Right ventricle myocardium inferior (tissue), 1 donor: ENCODE results near the gene OR2F1. TPM values are rescaled to one million over a fixed set of nuclear protein-coding genes. Genes with fewer than 3 reads are reported as not detected.

ENCODE experiments used
- ATAC-seq: fragments of 200-7000 bp; cut with Tn5 transposase; one replicate; pipeline ENCODE4 v1.9.1; 2020; ENCODE audit warnings: mild to moderate bottlenecking, moderate library complexity
- DNase-seq: peaks from one replicate; pipeline ENCODE4 v3.0.0; 2021; ENCODE audit errors: missing footprints
- intact Hi-C: fragments of 100-400 bp; cut with DNase I; formaldehyde crosslinking; loops from one replicate; pipeline ENCODE4 v1.11.0; 2022
- long read RNA-seq: library from polyadenylated mRNA; unstranded; transcript quantifications from one replicate; pipeline ENCODE4 v2.0.0, GENCODE V29; 2021
- total RNA-seq: library from RNA; stranded (reverse); fragmentation: NEBNext Ultra II Directional; extraction: Animal tissue kit (Norgen Biotek cat#: 25700); gene quantifications from one replicate; pipeline ENCODE4 v1.2.1, GENCODE V29; 2021
- donor health status: DM: no; HTN: yes; CAD: no; lungs with severe emphysema.

The OR2F1 gene, protein sequence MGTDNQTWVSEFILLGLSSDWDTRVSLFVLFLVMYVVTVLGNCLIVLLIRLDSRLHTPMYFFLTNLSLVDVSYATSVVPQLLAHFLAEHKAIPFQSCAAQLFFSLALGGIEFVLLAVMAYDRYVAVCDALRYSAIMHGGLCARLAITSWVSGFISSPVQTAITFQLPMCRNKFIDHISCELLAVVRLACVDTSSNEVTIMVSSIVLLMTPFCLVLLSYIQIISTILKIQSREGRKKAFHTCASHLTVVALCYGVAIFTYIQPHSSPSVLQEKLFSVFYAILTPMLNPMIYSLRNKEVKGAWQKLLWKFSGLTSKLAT
- total RNA-seq = not detected
- long read RNA-seq = 0 reads

GRCh38 chr7:143954544-143954943 lies at the start of gene OR2F1:
TSS of gene OR2F1 (plus strand) at chr7:143954844. CDS start at chr7:143959971, 5,127 bp downstream.
- intact Hi-C loops = no loop called here
- ATAC-seq (no peak), DNase-seq (no peak)

- ATAC-seq (no peak), DNase-seq (no peak)
- intact Hi-C loops = loop anchor here (10.0 kb wide), 1 partner anchor 511 kb away; no protein-coding TSS in a partner anchor
Observed at GRCh38 chr7:143905509-143905908, 49.1 kb upstream of the OR2F1 start.

DNA sequence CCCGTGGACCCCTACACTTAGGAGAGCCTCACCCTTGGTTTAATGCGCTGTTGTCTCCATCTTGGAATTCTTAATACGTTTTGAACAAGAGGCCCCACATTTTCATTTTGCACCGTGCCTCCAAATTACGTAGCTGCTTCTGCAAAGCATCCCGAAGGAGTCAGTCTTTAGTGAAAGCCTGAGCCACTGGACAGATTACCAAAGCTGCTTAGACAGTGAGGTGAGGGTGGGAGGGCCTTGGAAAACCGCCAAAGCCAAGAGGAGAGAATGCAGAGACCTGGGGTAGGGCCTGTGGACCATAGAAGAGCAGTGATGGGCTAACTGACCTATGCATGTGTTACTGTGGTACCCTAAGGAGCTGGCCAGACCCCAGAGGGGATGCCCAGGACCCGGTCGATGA lies 48.5 kb upstream of the OR2F1 start:
- intact Hi-C loops = loop anchor here (10.0 kb wide), 1 partner anchor 511 kb away; no protein-coding TSS in a partner anchor
- ATAC-seq (no peak), DNase-seq (no peak)

- ATAC-seq (no peak), DNase-seq (no peak)
- intact Hi-C loops = loop anchor here (10.0 kb wide), 1 partner anchor 512 kb away; no protein-coding TSS in a partner anchor
Observed at GRCh38 chr7:143906895-143907294, 47.7 kb upstream of the OR2F1 start.

DNA sequence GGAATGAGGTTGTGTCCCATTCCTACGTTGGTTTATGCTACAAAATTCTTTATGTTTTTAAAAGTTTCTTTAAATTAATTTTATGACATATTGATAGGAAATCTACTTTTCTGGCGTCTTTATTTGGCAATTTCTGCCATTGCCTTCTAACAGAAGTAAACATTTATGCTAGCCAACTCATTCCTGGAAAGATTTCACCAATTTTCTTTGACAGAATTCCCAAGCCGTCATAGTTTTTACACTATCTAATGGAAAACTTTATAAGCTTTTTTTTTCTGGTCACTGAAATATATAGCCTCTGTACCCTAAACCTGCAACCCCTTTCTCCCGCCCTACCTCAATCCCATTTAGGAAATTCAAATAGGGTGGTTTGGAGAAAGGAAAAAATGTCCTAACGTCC lies 46.5 kb upstream of the OR2F1 start:
- DNase-seq (no peak), ATAC-seq (no peak)
- intact Hi-C loops = loop anchor here (10.0 kb wide), 1 partner anchor 513 kb away; no protein-coding TSS in a partner anchor

DNA sequence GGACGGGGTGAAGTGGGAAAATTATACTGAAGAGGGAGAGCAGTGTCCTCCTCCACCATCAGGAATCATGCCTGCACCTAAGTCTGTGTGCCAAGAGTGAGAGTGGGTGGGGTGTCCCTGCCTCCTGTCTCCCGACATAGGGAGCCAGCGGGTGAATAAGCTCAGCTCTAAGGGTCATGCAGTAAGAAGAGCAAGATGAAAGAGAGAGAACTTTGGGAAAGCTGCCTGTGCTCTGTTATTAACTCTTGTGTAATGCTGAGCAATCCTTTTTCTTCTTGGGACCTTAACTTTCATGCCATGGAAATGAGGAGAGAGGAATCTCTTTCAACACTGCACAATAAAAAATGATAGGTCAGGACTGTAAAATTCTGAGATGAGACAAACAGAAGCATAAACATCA lies 44.8 kb upstream of the OR2F1 start:
- ATAC-seq (no peak), DNase-seq (no peak)
- intact Hi-C loops = loop anchor here (10.0 kb wide), 1 partner anchor 515 kb away; no protein-coding TSS in a partner anchor

GRCh38 chr7:143910473-143911248 lies 44.0 kb upstream of the OR2F1 start:
- intact Hi-C loops = no loop called here
- ATAC-seq = no peak

GRCh38 chr7:143913945-143914615 lies 40.6 kb upstream of the OR2F1 start:
- no peak for ATAC-seq
- intact Hi-C loops = no loop called here
- DNase-seq = no peak

More at GRCh38 chr7:143910473-143911248, 44.0 kb upstream of the OR2F1 start:
- DNase-seq = no peak

DNA sequence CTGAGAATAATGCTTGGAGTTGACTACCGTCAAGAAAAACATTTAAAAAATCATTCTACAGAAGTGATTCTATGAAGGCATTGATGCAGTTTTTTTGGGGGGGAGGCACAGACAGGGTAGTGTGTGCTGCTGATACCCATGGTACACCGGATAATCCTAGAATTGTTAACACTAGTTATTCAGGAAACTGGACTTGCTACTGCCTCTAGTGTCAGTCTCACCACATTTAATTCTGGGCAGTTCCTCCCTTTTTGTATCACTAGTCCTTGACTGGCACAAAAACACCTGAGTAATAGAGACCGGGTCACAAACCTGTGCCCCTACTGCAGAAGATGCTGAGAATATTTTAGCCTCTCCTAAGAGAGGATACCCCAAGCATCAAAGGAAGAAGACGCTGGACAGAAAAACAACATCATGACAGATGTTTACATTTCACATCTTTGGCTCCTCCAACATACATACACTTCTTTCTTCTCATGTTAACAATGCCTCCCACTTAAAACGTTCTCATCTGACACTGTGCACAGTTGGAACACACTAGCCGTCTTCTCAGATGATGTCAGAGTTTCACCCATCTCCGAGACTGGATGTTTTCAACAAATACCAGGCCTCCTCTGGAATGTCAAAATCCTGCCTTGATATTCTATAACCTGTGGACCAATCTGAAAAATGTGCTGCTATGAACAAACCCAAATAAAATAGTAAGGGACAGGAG lies 39.5 kb upstream of the OR2F1 start:
- DNase-seq (no peak), ATAC-seq (no peak)
- intact Hi-C loops = no loop called here

- no peak for ATAC-seq
- no peak for DNase-seq
- intact Hi-C loops = no loop called here
Observed at GRCh38 chr7:143924851-143925250, 29.8 kb upstream of the OR2F1 start.

DNA sequence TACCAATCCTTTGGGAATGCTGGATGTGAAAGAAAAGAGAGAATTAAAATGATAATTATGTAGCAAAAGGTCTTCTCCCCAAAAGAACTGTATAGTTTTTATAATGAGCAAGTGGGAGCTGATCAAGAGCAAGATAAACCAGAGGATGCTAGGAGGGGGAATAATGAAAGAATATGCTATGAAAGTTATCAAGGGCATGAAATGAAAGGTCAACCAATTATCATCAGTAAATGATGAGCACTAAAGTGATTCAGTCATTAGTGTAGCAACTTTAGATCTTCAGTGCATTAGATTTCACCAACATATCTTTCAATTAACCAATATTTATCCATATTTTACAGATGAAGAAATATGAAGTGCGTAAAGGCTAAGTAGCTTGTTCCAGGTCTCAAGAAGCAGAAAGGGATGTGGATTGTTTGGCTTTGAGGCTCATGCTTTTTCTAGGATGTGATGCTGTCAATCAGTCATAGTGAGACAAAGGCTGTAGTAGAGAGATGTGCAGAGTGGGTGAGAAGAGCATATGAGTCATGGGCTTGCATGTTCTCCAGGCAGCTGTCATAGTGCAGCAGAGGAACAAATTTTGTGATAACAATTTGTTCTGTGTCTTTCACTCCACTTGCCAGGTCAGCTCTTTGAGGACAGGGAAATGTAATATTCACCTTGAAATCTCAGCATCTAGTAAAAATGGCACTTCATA lies 25.3 kb upstream of the OR2F1 start:
- DNase-seq (no peak), ATAC-seq (no peak)
- intact Hi-C loops = no loop called here

- intact Hi-C loops = no loop called here
- DNase-seq (no peak), ATAC-seq (no peak)
Observed at GRCh38 chr7:143931739-143932138, 22.9 kb upstream of the OR2F1 start.

- DNase-seq (no peak), ATAC-seq (no peak)
- intact Hi-C loops = no loop called here
Observed at GRCh38 chr7:143934526-143935325, 19.9 kb upstream of the OR2F1 start, which contains the start of gene OR2F2. TSS of gene OR2F2 (plus strand) at chr7:143935233. CDS start at chr7:143935233, 0 bp downstream.

DNA sequence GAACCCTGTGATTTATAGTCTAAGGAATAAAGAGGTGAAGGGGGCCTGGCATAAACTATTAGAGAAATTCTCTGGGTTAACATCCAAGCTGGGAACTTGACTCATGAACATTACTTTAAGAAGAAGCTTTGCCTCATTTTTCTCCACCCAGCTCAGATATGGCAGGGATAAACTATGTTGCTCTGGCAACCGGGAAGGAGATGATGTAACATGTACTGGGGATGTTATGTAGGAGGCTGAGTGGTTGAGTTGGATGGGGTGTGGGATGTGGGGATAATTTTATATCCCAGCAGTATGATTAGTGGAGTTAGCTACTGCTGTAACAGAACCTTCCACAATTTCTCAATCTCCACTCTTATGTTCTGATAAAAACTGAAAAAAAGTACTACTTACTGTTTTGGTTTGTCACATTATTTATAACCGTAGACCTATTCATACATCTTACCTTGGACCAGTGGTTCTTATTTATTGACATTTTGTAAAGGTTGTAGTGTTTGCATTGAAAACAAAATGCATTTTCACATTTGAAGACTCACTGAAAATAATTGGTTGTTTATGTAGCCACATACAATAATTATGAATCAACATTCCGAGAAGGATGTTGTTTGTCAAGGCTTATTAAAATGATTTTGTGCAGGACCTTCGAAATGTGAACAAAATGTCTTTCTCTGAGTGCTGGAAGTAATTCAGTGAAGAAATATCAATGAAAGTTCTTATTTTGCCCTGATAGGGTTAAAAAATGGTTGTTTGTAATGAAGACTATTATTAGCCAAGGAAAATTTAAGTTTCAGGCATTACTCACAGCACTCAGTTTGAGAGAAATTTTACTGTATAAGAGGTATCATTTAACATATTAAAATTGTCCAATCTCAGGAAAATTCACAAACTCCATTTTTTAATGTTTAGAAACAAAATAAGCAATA lies 18.3 kb upstream of the OR2F1 start:
- no peak for ATAC-seq
- intact Hi-C loops = no loop called here
- no peak for DNase-seq

- intact Hi-C loops = no loop called here
- no peak for ATAC-seq
- DNase-seq = no peak
Observed at GRCh38 chr7:143938379-143939243, 16.0 kb upstream of the OR2F1 start.
